GM21529 (cell line): ENCODE results near the gene CFAP45.

Source experiments
- ATAC-seq: cut with Tn5 transposase; IDR thresholded peaks from one replicate; pipeline ENCODE4 v1.9.1; 2021; ENCODE audit not compliant: unreplicated experiment

Gene CFAP45

GRCh38 chr1:159854693-159855192 is 45.2 kb downstream of the CFAP45 start:
- peak; percentile 81 for ATAC-seq

GRCh38 chr1:159854116-159854692 is 45.8 kb downstream of the CFAP45 start:
- peak; percentile 12 for ATAC-seq

- ATAC-seq, result no peak
Observed at GRCh38 chr1:159853417-159854115, 46.4 kb downstream of the CFAP45 start.

- ATAC-seq, result no peak
Observed at GRCh38 chr1:159851407-159851806, 48.6 kb downstream of the CFAP45 start.

- ATAC-seq, result no peak
Observed at GRCh38 chr1:159849626-159850366, 50.2 kb downstream of the CFAP45 start.

GRCh38 chr1:159848326-159848725 is 51.6 kb downstream of the CFAP45 start:
- no peak for ATAC-seq

GRCh38 chr1:159847231-159847630 is 52.7 kb downstream of the CFAP45 start:
- no peak for ATAC-seq

- ATAC-seq, result no peak
Observed at GRCh38 chr1:159845751-159846629, 54.0 kb downstream of the CFAP45 start.

- ATAC-seq, result no peak
Observed at GRCh38 chr1:159843459-159843858, 56.5 kb downstream of the CFAP45 start.

GRCh38 chr1:159841749-159842148 is 58.2 kb downstream of the CFAP45 start:
- no peak for ATAC-seq

- ATAC-seq, result peak; percentile 90
Observed at GRCh38 chr1:159839116-159839849, 60.7 kb downstream of the CFAP45 start.

GRCh38 chr1:159838715-159839114 is 61.2 kb downstream of the CFAP45 start:
- ATAC-seq, result peak; percentile 64

- ATAC-seq, result no peak
Observed at GRCh38 chr1:159835862-159836525, 64.0 kb downstream of the CFAP45 start.

- ATAC-seq, result no peak
Observed at GRCh38 chr1:159835356-159835755, 64.6 kb downstream of the CFAP45 start.

GRCh38 chr1:159832309-159832708 is 67.7 kb downstream of the CFAP45 start:
- ATAC-seq, result no peak

- ATAC-seq, result no peak
Observed at GRCh38 chr1:159831412-159832141, 68.4 kb downstream of the CFAP45 start.

- ATAC-seq, result no peak
Observed at GRCh38 chr1:159830722-159831121, 69.2 kb downstream of the CFAP45 start.

- ATAC-seq, result no peak
Observed at GRCh38 chr1:159829822-159830465, 70.0 kb downstream of the CFAP45 start.

- peak; percentile 81 for ATAC-seq
Observed at GRCh38 chr1:159829273-159829634, 70.7 kb downstream of the CFAP45 start.
